Airway epithelial cell (primary cell): ENCODE results near the gene HLA-G. TPM values are rescaled to one million over a fixed set of nuclear protein-coding genes. Genes with fewer than 3 reads are reported as not detected.

Source experiments
- total RNA-seq: library from RNA; depleted of rRNA; stranded (reverse); fragments of >200 nt; gene quantifications from 2 replicates; pipeline ENCODE4 v1.2.3, GENCODE V29; 2015

The HLA-G gene
- 5.9 and 9.1 TPM in 2 replicates for total RNA-seq

GRCh38 chr6:29827579-29828470 lies at the start of gene HLA-G:
Gene HLA-G (plus strand): TSS chr6:29827825. CDS start chr6:29827845, 20 bp downstream.

Other genes starting within 250 kb of the HLA-G start
- gene OR2H2, start 242.7 kb upstream of the HLA-G start, total RNA-seq: not detected in 2 replicates
- 4.4 and 4.8 TPM in 2 replicates for gene GABBR1, start 194.6 kb upstream of the HLA-G start, total RNA-seq
- not detected in 2 replicates for gene MOG, start 170.7 kb upstream of the HLA-G start, total RNA-seq
- 0.42 and 1.3 TPM in 2 replicates for gene ZFP57, start 146.7 kb upstream of the HLA-G start, total RNA-seq
- 1.3 and 1.8 TPM in 2 replicates for gene HLA-F, start 104.4 kb upstream of the HLA-G start, total RNA-seq
- gene HLA-A, start 114.7 kb downstream of the HLA-G start, total RNA-seq: 174 and 178 TPM in 2 replicates
- 34.3 and 54.7 TPM in 2 replicates for gene POLR1H, start 233.4 kb downstream of the HLA-G start, total RNA-seq
- 36.7 and 39.9 TPM in 2 replicates for gene PPP1R11, start 239.4 kb downstream of the HLA-G start, total RNA-seq
- 3.3 and 4.9 TPM in 2 replicates for gene RNF39, start 247.9 kb downstream of the HLA-G start, total RNA-seq